ENCODE data around the gene RPP38.

RPP38 gene

DNA sequence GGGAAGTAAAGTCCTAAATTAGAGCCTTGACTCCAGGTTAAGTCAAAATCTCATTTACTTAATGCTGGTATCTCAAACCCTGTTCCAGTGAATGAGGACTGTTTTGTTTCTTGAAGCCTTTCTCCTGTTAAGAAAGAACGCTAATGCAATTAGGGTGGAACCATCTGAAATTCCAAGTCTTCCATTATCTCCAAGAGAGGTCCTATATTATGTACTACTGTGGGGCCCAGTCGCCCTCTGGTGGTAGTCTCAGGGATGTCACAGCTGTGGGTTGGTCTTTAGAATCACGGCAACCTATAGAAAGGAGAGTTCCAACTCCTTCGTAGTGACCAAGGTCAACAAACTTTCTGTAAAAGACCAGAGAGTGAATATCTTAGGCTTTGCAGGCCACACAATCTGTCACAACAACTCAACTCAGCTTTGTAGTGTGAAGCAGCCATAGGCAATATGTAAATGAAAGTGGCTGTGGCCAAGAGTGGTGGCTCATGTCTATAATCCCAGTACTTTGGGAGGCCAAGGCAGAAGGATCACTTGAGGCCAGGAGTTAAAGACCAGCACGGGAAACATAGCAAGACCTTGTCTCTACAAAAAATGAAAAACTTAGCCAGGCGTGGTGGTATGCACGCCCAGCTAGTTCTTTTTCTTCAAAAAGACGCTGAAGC lies 9.3 kb downstream of the RPP38 start:
- DNase-seq (ENCODE audit: low read depth in 2 of 2, low spot score in 1 of 2), result peak; percentile 32 to 47

DNA sequence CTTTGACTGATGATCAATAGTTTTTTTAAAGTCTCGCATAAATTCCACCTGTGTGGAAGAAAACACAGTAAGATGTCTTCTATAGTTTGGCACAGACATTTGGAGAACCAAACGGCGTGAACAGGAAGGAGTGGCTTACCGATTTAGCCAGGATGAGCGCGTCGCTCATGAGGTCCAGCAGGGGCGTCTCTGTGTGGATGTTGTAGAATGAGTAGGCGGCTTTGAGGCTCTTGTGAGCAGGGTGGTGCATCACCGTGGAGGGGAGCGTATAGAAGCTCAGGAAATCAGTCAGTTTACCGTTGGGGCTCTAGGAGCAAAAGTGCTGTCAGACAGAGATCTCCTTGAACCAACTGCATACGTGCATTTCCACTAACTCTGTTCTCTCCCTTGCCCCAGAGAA lies 15.5 kb downstream of the RPP38 start:
- no peak for DNase-seq (ENCODE audit: low read depth in 2 of 2, low spot score in 1 of 2)

DNA sequence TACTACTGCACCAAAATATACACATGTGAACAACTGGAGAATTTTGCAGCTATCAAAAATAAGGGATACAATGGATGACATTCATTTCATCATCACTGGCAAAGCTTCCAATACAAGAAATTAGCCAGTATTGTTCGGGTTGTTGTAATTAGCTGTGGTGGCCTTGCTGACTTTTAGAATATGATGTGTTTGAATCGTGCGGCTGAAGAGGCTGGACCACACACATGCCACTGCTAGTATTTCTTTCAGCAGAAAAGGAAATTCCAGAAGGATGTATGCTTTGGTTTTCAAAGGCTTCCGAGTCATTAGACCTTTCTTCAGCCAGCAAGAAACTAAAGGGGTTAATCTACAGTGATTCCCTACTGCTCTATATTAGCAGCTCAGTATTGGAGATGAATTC lies 16.6 kb downstream of the RPP38 start:
- no peak for DNase-seq (ENCODE audit: low read depth in 2 of 2, low spot score in 1 of 2)

DNA sequence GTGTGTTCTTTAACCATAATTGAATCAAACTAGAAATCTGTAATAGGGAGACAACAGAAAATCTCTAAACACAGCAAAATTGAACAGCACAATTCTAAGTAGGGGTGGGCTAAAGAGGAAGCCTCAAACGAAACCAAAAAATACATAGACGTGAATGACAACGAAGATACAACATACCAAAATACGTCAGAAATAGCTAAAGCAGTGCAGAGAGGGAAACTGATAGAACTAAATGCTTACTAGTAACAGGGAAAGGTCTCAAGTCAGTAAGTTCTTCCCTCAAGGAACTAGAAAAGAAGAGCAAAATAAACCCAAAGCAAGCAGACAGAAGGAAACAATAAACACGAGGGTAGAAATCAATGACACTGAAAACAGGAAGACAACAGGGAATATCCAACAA lies 19.1 kb downstream of the RPP38 start:
- no peak for DNase-seq (ENCODE audit: low read depth in 2 of 2, low spot score in 1 of 2)

DNA sequence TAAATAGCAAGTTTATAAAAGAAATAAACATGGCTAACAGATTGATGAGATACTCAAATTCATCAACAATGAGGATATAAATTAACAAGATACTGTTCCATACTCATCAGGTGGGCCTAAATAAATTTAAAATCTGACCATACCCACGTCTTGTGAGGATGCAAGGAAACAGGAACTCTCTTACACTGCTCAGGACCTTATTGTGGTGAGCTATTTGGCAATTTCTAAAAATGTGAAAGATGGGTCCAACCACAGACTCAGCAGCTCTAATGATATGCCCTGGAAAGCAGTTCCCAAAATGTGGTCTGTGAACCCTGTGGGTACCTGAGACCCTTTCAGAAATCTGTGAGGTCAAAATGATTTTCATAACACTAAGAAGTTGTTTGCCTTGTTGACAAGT lies 21.5 kb downstream of the RPP38 start:
- no peak for DNase-seq (ENCODE audit: low read depth in 2 of 2, low spot score in 1 of 2)

DNA sequence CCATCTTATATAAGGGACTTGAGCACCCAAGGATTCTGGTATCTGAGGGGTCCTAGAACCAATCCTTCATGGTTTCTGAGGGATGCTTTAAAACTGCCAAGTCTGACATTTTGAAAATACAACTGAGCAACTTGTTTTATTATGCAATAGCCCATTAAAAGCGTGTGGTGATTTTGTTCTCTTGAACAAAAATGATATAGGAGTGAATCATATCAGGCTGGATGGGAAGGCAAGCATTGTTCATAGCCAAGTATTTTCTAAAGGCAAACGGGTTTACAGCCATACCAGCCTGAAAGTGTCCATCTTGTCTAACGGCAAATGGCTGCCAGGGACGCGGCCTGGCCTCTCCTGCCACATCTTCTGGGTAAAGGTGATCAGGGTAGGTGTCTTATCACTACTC lies 23.4 kb downstream of the RPP38 start:
- no peak for DNase-seq (ENCODE audit: low read depth in 2 of 2, low spot score in 1 of 2)

DNA sequence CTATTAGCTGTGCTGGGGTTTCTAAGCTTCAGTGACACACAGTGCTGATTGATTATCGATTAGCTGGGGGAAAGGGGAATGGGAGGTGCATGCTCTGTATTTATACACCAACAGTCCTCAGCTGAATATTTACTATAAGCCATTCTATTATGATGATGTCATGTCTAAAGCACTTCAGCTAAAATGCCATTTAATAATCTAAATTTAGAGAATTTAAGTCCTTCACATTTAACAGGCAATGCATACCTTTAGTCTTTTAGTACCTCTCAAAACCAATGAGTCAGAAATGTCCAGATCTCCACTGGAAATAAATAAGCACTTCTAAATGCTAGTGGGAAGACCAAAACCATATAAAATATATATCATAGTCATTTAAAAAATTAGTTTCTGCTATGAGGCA lies 24.6 kb downstream of the RPP38 start:
- no peak for DNase-seq (ENCODE audit: low read depth in 2 of 2, low spot score in 1 of 2)

DNA sequence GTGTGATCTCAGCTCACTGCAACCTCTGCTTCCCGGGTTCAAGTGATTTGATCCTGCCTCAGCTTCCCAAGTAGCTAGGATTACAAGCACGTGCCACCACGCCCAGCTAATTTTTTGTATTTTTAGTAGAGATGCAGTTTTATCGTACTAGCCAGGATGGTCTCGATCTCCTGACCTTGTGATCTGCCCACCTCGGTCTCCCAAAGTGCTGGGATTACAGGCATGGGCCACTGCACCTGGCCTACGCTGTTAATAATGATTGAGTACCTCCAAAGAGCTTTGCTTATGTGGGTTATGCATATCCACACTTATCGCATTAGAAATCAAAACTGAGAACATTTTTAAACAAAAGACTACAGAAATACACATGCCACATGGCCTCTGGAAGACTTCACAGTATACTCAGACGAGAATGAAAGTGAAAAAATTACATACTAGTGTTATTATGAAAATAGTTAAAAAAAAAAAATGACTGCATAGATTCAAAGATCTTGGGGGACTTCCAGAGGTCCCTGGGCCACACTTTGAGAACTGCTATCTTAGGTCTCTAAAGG lies 25.4 kb downstream of the RPP38 start:
- DNase-seq (ENCODE audit: low read depth in 2 of 2, low spot score in 1 of 2), result no peak

DNA sequence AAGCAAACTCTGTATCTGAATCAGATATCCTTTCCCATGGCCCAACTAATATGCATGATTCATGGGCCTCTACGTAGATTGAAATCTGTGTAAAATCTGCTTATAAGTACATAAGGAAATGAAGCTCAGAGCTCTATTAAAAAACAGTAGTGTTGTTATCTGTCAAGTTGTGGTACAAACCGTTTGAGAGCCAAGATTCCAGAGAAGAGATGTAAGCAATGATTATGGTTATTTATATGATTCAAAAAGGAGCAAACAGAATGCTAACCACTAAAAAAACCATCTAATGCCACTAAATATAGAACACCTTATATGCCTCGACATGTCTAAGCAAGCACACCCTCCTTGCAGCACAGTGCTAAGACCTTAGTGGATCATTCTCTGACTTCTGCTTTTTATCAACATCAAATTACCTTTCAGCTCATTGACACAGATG lies 26.6 kb downstream of the RPP38 start:
- DNase-seq (ENCODE audit: low read depth in 2 of 2, low spot score in 1 of 2), result no peak

DNA sequence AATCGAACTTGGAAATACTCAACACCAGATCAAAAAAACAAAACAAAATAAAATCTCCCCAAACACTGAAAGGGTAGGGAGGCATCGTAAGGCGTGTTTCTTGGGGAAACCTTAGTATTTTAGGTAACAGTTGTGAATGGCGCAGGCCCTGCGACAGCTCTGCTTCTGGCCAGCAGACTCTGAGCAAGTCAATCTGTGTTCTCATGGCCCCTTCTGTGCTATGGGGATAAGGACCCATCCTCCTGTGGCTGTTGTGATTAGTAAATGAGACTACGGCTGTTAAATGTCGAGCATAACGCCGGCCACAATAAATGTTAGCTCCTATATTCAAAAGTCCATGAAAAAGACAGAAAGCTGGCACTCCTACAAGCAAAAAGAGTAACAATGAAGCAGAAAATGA lies 27.0 kb downstream of the RPP38 start:
- no peak for DNase-seq (ENCODE audit: low read depth in 2 of 2, low spot score in 1 of 2)

DNA sequence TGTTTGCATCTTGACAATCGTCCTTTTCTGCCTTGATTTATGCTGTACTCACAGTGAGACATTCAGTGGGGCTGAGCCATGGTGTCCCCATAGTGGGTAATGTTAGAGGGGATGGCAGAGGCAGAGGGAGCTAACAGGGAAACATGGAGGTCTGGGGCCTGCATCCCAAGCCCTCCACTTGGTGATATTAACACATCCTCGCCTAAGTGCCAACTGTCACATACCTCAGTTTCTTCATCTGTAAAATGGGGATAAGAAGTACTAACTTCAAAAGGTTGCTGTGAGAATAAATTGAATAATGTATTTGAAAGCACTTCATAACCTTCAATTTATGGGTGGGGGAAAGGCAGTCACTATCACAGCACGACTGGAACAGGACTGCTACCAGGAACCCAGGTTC lies 27.8 kb downstream of the RPP38 start:
- no peak for DNase-seq (ENCODE audit: low read depth in 2 of 2, low spot score in 1 of 2)

DNA sequence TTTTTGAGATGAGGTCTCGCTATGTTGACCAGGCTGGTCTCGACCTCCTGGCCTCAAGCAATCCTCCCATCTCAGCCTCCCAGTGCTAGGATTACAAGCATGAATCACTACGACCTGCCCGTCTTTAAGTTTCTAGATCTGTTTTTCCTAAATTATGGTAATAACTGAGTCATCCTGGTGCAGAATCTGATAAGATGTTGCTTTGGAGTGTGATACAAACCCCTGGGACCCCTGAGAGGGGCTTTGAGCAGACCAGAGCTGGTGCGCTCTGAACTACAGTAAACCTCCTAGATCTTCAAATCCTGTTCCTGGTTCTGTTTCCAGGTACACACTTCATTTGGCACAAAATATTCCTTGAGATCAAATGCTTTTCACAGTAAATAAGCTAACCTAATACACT lies 34.2 kb downstream of the RPP38 start:
- no peak for DNase-seq (ENCODE audit: low read depth in 2 of 2, low spot score in 1 of 2)

DNA sequence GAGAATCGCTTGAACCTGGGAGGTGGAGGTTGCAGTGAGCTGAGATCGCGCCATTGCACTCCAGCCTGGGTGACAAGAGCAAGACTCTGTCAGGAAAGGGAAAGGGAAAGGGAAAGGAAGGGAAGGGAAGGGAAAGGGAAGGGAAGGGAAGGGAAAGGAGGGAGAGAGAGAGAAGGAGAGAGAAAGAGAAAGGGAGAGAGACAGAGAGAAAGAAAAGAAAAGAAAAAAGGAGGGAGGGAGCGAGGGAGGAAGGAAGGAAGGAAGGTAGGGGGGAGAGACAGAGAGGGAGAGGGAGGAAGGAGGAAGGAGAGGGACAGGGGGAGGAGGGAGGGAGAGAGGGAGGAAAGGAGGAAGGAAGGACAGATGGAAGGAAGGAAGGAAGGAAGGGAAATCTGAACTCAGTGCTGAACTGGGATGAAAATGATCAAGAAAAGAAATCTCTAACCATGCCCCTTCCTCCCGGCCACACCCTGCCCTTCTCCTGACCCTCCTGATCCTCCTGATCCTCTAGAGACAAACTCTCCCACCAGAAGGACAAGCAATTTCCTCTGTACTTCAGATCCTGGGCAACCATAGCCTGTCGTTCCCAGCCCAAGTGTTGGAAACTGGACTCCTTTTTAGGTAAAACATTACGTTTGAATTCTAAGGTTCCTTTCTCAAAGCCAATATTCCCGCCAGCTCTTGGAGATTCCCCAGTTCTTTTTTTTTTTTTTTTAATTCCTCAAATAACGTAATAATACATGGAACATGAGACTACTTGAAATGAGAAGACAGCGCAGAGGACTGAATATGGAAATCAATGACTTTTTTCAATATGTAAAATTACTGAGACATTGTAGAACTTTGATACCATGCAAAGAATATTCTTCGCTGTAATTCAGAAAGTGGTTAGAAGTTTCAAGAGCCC lies 39.2 kb downstream of the RPP38 start:
- no peak for DNase-seq (ENCODE audit: low read depth in 2 of 2, low spot score in 1 of 2)

DNA sequence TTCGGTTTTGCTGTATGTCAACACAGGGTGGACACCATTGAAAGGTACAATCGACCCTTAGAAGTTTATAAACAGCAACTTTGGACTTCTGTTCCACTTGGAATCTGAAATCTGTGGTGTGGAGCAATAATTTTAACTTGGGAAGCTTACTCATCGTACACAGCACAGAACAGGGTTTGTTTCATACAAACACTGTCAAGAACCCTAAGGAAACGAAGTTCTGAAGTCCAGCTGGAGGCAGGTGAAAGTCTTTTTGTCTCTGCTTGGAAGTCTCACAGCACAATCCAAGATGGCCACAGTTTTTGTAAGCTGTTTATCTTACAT lies 39.8 kb downstream of the RPP38 start:
- no peak for DNase-seq (ENCODE audit: low read depth in 2 of 2, low spot score in 1 of 2)

DNA sequence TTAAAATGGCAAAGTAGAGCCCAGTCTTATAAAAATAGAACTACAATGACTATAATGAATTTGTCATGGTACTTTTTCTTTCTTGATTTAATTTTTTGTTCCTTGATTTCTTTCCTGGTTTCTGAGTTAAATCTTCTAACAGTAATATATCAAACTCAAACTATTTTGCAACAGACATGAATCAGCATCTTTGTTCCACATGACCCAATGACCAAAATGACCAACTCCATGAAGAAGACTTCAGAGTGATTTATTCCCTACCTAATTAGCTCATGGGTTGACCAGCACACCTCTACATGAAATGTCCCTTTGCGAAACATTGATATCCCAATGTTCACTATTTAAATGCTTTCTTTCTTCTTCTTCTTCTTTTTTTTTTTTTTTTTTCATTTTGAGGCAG lies 40.5 kb downstream of the RPP38 start:
- no peak for DNase-seq (ENCODE audit: low read depth in 2 of 2, low spot score in 1 of 2)

DNA sequence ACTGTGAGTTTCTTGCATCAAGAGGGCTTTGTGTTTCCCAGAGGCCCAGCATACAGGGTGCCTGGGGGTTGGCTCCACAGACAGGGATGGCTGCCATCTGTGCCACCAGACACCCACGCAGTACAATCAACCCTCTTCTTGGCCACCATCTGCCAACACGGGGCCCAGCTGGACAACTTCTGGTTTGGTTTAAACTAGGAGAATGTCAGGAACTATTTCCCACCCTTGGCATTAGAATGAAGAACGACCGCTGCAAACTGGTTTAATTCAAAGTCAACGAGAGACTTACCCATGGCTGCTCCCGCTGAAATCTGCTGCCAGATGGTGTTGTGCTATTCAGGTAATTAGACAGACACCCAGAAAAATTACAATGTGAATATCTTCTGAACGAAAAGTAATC lies 43.5 kb downstream of the RPP38 start:
- DNase-seq (ENCODE audit: low read depth in 2 of 2, low spot score in 1 of 2), result no peak

DNA sequence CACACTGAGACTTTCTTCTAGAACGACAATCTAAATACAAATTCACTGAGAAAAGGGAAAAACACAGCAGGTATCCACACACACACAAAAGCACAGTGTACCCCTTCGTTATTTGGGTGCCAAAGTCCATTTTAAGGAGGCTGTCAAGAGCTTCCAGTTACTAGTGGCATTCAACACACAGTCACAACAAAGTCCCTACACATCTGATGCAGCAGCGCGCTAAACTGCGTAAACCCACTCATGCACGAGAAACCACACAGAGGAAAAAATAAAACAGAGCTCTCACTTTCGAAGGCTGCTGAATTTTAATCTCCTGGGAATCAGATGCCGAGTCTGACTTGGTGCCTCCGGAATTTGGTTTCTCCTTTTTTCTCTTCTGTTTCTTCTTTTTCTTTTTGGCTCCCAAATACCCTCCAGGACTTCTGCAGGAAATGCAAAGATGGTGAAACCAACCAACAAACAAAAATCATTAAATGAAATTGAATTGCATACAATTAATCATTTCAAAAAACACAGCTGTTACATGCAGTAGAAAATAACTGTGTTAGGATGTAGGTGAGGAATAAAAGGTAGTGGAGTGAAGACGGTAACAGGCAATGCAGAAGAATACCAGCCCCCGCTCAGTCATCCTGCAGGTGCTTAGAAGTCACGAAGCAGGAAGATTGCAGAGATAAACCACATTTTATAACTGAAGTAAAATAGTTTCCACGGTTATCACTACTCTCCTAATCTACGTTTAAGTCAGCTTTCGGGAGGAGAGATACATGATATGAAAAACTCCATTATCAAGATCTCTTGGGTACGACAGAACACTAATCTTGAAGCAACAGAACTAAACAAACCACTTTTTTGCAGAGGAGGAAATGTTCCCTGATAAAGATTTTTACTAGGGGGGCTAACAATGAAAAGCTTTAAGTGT lies 44.2 kb downstream of the RPP38 start:
- DNase-seq (ENCODE audit: low read depth in 2 of 2, low spot score in 1 of 2), result no peak

DNA sequence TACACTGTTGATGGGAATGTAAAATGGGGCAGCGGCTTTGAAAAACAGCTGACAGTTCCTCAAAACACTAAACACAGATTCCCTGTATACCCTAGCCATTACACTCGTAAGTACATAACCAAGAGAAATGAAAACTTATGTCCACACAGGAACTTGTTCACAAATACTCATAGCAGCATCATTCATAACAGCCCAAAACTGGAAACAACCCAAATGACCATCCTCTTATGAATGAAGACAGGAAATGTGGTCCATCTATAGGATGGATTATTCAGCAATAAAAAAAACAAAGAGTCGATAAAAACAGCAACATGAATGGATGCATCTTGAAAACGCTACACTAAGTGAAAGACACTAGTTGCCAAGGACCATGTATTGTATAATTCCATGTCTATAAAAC lies 47.6 kb downstream of the RPP38 start:
- DNase-seq (ENCODE audit: low read depth in 2 of 2, low spot score in 1 of 2), result no peak

DNA sequence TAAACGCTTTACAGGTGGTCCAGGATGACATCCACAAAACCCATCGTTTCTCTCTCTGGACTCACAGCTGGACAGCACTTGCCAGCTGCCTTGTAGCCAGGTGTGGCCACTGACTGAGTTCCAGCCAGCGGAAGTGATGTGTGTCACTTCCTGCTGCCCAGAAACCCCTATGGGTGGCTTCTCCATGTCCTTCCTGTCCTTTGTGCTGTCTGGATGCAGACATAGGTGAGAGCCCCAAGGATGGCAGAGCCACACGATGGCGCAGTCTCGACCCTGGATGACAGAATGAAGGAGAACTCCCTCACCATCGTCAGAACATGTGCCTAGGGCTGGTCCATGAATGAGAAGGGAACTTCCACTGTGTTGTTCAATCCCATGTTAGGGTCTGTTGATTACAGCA lies 49.2 kb downstream of the RPP38 start:
- no peak for DNase-seq (ENCODE audit: low read depth in 2 of 2, low spot score in 1 of 2)

DNA sequence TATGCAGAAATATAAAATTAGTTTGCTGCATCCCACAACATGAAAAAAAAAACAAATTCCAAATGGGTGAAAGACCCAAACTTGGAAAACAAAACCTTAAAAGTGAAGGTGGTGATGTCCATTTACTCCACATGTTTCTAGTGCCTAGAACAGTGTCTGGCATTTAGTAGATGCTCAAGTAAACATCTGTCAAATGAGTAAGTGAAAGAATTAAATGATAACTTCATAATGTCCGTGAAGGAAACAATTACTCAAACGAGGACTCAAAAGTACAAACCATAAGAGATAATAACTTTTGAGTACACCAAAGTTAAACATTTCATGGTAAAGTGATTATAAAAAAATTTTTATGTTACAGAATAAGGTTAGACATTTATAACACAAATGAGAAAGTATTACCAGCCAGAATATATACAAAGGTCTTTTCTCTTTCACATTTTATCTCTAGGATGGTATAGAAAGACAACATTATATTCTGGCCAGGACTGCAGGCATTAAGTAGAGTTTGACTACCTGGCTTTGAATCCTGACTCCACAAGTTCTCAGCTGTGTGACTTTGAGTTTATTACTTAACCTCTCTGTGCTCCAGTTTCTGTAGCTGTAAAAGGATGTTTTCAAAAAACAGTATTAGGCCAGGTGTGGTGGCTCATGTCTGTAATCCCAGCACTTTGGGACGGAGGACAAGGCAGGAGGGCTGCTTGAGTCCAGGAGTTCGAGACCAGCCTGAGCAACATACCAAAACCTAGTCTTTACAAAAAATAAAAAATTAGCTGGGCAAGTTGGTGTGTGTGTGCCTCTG lies 50.6 kb downstream of the RPP38 start:
- no peak for DNase-seq (ENCODE audit: low read depth in 2 of 2, low spot score in 1 of 2)

All from stimulated activated CD8-positive, alpha-beta memory T cell treated with anti-CD3 and anti-CD28 coated beads, Interleukin-4, amount 100 ng/mL, for 4 hours (primary cell).